Neural cell (in vitro differentiated cells): Measurements from ENCODE around the gene SCO1.

Experiments used
- CTCF ChIP-seq: fragments of 450-650 bp; IDR thresholded peaks from 2 replicates; pipeline ENCODE4 v1.5.1; 2014; ENCODE audit warnings: antibody characterized with exemption, mild to moderate bottlenecking, moderate library complexity; ENCODE audit not compliant: poor library complexity, severe bottlenecking
- EP300 ChIP-seq: fragments of 450-650 bp; conservative IDR thresholded peaks from 2 replicates; pipeline ENCODE4 v1.6.1; 2014; ENCODE audit warnings: antibody characterized with exemption, mild to moderate bottlenecking, moderate library complexity; ENCODE audit not compliant: poor library complexity, severe bottlenecking
- EZH2 ChIP-seq: fragments of 200-600, 300-800 bp; shearing (Covaris generic), sonication (generic); IDR thresholded peaks from 2 replicates; pipeline ENCODE4 v1.6.1; 2014; ENCODE audit warnings: antibody characterized with exemption, low read length, borderline replicate concordance, mild to moderate bottlenecking; ENCODE audit not compliant: insufficient read depth, poor library complexity, severe bottlenecking
- POLR2AphosphoS5 ChIP-seq: IDR thresholded peaks from 2 replicates; pipeline ENCODE4 v1.6.1; 2012
- RAD21 ChIP-seq: fragments of 450-650 bp; conservative IDR thresholded peaks from 2 replicates; pipeline ENCODE4 v1.6.1; 2014; ENCODE audit warnings: antibody characterized with exemption, mild to moderate bottlenecking, moderate library complexity
- REST ChIP-seq: IDR thresholded peaks from 2 replicates; pipeline ENCODE4 v1.6.1; 2012; ENCODE audit warnings: borderline replicate concordance
- SMC3 ChIP-seq: fragments of 450-650 bp; conservative IDR thresholded peaks from 2 replicates; pipeline ENCODE4 v1.6.1; 2014; ENCODE audit warnings: antibody characterized with exemption, mild to moderate bottlenecking, moderate library complexity; ENCODE audit not compliant: poor library complexity
- TAF1 ChIP-seq: IDR thresholded peaks from 2 replicates; pipeline ENCODE4 v1.6.1; 2012; ENCODE audit warnings: low read depth

GRCh38 chr17:10633738-10634379, 63.5 kb downstream of the SCO1 start:
- no peak for TF ChIP-seq EP300
- TF ChIP-seq SMC3, result no peak
- no peak for TF ChIP-seq TAF1
- no peak for TF ChIP-seq POLR2AphosphoS5
- no peak for TF ChIP-seq EZH2
- no peak for TF ChIP-seq CTCF
- TF ChIP-seq RAD21, result no peak
- no peak for TF ChIP-seq REST
